ENCODE data around the gene CBX7.

CBX7 gene

DNA sequence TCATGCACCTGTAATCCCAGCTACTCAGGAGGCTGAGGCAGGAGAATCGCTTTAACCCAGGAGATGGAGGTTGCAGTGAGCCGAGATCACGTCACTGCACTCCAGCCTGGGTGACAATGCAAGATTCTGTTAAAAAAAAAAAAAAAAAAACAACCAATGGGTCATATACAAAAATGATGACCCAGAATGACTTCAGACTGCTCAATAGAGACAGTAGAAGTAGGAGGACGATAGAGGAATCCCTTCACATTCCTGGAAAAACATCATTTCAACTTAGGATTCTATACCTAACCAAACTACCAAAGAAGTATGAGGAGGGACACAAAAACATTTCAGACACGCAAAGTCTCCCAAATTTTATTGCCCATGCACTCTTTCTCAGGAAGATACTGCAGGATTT lies 14.1 kb upstream of the CBX7 start:
- TF ChIP-seq GATA3 (IDR thresholded peaks at IDR 0.05; ENCODE audit: low read depth, low read length) (no peak), GATA2 (IDR thresholded peaks at IDR 0.05; ENCODE audit: low read depth, low read length) (no peak)

GRCh38 chr22:39155421-39155820 lies 2.9 kb upstream of the CBX7 start:
- TF ChIP-seq GATA2 (IDR thresholded peaks at IDR 0.05; ENCODE audit: low read depth, low read length) = no peak
- TF ChIP-seq GATA3 (IDR thresholded peaks at IDR 0.05; ENCODE audit: low read depth, low read length) = no peak

- TF ChIP-seq GATA3 (IDR thresholded peaks at IDR 0.05; ENCODE audit: low read depth, low read length) (no peak), GATA2 (IDR thresholded peaks at IDR 0.05; ENCODE audit: low read depth, low read length) (no peak)
Observed at GRCh38 chr22:39153220-39153717, 789 bp upstream of the CBX7 start.

DNA sequence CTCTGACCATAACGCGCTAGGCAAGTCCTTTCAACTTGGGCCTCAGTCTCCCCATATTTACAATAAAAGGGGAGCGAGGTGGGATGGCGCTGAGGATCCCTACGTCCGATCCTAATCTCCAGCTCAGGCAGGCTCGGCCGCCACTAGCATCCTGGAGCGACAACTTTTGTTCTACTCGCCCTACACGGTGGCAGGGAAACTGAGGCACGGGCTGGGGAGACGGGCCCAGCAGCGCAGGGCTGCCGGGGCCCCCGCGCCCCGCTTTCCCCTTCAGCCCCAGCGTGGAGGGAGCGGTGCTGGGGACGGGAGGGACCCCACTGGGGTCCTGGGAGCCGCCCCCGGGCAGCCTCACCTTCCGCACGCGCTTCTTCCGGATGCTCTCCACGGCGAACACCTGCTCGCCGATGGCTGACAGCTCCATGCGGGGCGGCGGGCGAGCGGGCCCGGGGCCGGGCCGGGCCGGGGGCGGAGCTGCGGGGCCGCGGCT lies 413 bp downstream of the CBX7 start:
- no peak for TF ChIP-seq GATA2 (IDR thresholded peaks at IDR 0.05; ENCODE audit: low read depth, low read length)

DNA sequence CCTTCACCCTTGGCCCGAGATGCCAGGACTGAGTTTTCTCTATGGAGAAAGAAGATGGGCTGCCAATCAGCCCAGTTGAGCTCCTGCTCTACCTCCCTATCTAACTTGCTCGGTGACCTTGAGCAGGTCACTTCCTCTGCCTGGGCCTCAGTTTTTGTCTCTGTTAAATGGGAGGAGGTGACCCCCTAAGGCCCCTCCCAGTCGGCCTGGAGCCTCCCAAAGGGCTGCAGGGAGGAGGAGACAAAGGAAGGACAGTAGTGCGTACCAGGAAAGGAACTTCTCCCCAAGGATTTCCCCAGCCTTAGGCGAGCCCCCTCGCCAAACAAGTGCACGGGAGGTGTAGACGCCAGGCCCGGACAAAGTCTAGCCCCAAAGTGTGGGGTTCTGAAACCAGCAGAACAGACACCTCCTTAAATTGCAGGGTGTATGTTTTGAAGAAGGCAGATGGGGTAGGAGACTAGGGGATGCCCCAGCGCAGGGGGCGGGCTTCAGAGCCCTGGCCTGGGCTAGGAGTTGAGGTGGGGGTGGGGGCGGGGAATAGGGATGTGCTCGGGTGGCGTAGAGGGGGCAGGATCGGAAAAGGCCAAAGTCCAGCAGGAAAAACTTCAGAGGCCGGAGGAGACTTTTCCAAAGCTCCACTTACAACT lies 1.0 kb downstream of the CBX7 start:
- TF ChIP-seq GATA3 (IDR thresholded peaks at IDR 0.05; ENCODE audit: low read depth, low read length) (no peak), GATA2 (IDR thresholded peaks at IDR 0.05; ENCODE audit: low read depth, low read length) (no peak)

- TF ChIP-seq GATA2 (IDR thresholded peaks at IDR 0.05; ENCODE audit: low read depth, low read length) = no peak
- no peak for TF ChIP-seq GATA3 (IDR thresholded peaks at IDR 0.05; ENCODE audit: low read depth, low read length)
Observed at GRCh38 chr22:39150848-39151215, 1.6 kb downstream of the CBX7 start.

DNA sequence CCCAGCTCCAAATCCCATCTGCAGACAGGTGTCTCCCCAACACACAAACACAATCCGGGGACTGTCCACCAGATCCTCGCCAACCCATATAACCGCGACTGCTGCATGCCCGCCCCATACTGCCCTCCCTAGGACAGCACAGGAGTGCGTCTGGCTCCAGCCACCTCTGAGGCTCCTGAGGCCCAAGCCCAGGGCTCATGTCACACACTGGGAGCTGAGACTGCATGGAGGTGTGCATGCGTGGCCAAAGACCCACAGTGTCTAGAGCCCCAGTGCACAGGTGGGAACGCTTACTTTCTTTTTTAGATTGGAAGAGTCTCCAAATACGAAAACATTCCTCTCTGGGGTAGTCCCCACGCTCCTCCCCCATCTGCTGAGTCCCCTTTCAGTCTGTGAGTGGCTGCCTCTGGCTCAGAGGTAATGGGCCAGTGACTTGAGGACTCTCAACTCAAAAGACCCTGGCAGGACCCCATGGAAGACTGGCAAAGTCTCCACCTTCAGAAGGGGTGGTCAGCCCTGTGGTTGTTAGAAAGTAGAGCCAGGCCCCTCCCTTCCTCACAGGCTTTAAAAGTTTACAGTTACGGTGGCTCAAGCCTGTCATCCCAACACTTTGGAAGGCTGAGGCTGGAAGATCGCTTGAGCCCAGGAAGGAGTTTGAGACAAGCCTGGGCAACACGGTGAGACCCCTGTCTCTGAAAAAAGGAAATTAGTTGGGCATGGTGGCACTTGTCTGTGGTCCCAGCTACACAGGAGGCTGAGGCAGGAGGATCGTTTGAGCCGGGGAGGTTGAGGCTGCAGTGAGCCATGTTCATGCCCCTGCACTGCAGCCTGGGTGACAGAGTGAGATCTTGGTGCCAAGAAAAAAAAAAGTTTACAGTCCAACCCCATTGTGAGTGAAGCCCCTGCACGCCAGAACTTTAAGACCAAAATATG lies 2.3 kb downstream of the CBX7 start:
- TF ChIP-seq GATA2 (IDR thresholded peaks at IDR 0.05; ENCODE audit: low read depth, low read length) = no peak
- TF ChIP-seq GATA3 (IDR thresholded peaks at IDR 0.05; ENCODE audit: low read depth, low read length) = no peak

- TF ChIP-seq GATA2 (IDR thresholded peaks at IDR 0.05; ENCODE audit: low read depth, low read length) = no peak
- no peak for TF ChIP-seq GATA3 (IDR thresholded peaks at IDR 0.05; ENCODE audit: low read depth, low read length)
Observed at GRCh38 chr22:39148727-39149535, 3.5 kb downstream of the CBX7 start.

GRCh38 chr22:39148026-39148726 lies 4.3 kb downstream of the CBX7 start:
- no peak for TF ChIP-seq GATA3 (IDR thresholded peaks at IDR 0.05; ENCODE audit: low read depth, low read length)
- no peak for TF ChIP-seq GATA2 (IDR thresholded peaks at IDR 0.05; ENCODE audit: low read depth, low read length)

GRCh38 chr22:39147335-39148025 lies 5.0 kb downstream of the CBX7 start:
- no peak for TF ChIP-seq GATA3 (IDR thresholded peaks at IDR 0.05; ENCODE audit: low read depth, low read length)
- TF ChIP-seq GATA2 (IDR thresholded peaks at IDR 0.05; ENCODE audit: low read depth, low read length) = no peak

DNA sequence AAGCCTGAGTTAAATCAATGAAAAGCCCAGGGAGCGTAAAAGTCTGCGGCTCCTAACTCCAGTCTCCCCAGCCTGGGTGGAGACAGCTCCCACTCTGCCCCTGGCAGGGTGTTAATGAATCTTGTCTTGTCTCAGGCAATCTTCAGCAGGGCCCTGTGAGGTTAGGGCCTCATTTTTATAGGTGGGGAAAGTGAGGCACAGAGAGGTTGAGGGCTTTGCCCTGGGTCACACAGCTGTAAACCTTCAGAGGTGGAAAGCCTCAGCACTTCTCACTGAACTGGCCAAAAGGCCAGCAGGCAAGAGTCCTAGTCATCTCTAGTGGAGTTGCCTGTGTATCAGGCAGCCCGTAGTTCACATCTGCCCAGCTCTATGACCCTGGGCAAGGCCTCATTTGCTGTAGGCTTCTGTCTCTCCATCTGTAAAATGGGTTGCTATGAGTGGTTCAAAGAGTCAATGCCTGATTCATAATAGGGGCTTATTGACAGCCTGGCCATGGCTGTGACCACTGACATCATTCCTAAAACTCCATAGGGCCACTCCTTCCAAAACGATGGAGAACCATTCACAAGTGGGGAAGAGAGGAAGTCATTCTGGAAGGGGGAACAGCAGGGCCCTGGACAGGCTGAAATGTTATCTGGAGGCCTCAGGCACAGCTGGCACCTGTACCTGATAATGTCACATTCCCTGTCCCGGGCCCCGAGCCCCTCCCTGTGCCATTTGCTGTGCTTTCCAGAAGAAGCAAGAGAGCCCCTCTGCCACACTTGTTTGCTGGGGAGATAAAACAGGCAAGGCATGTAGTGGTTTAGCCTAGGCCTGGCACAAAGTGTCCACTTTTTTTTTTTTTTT lies 6.0 kb downstream of the CBX7 start:
- TF ChIP-seq GATA3 (IDR thresholded peaks at IDR 0.05; ENCODE audit: low read depth, low read length) (no peak), GATA2 (IDR thresholded peaks at IDR 0.05; ENCODE audit: low read depth, low read length) (no peak)

GRCh38 chr22:39144101-39144767 lies 8.2 kb downstream of the CBX7 start:
- TF ChIP-seq GATA2 (IDR thresholded peaks at IDR 0.05; ENCODE audit: low read depth, low read length) (no peak), GATA3 (IDR thresholded peaks at IDR 0.05; ENCODE audit: low read depth, low read length) (no peak)

Data from SH-SY5Y (cell line).